ENCODE results near the gene PPM1B.

PPM1B gene

DNA sequence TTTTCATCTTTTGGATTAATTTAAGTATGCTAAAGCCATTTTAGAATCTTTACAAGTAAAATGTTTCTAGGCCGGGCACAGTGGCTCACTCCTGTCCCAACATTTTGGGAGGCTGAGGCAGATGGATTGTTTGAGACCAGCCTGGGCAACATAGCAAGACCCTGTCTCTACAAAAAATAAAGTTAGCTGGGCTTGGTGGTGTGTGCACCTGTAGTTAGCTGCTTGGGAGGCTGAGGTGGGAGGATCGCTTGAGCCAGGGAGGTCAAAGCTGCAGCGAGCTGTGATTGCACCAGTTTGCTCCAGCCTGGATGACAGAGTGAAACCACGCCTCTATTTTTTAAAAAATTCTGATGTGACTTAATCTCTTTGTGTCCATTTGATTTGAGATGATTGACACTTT, 3.9 kb downstream of the PPM1B start:
- Mint-ChIP-seq H3K27me3 (no peaks in the 10 kb centered on the region), H3K9me3 (no peaks in the 10 kb centered on the region), H3K36me3 (peaks cover 5% of the 10 kb centered on the region), H3K27ac (peak overlapping the region; percentile 39), H3K4me1 (peaks cover 72% of the 10 kb centered on the region), H3K4me3 (peak overlapping the region; percentile 31)

DNA sequence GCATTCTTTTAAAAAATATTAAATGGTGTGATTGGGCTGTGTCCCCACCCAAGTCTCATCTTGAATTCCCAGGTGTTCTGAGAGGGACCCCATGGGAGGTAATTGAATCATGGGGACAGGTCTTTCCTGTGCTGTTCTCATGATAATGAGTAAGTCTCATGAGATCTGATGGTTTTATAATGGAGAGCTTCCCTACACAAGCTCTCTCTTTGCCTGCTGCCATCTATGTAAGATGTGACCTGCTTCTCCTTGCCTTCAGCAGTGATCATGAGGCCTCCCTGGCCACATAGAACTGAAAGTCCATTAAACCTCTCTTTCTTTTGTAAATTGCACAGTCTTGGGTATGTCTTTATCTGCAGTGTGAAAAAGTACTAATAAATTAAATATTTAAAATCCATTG, 10.3 kb downstream of the PPM1B start:
- Mint-ChIP-seq H3K27me3 (no peaks in the 10 kb centered on the region), H3K4me3 (no peak overlapping the region), H3K9me3 (no peaks in the 10 kb centered on the region), H3K4me1 (peaks cover 85% of the 10 kb centered on the region), H3K27ac (no peak overlapping the region), H3K36me3 (peaks cover 11% of the 10 kb centered on the region)

- H3K27me3 Mint-ChIP-seq = no peaks in the 10 kb centered on the region
- H3K27ac Mint-ChIP-seq = peak overlapping the region; percentile 30
- H3K4me1 Mint-ChIP-seq = peaks cover 84% of the 10 kb centered on the region
- H3K9me3 Mint-ChIP-seq = no peaks in the 10 kb centered on the region
- H3K36me3 Mint-ChIP-seq = peaks cover 13% of the 10 kb centered on the region
- no peak overlapping the region for H3K4me3 Mint-ChIP-seq
Observed at GRCh38 chr2:44181648-44182047, 13.0 kb downstream of the PPM1B start.

GRCh38 chr2:44184106-44184505, 15.4 kb downstream of the PPM1B start:
- Mint-ChIP-seq H3K4me3 (peak overlapping the region; percentile 53), H3K4me1 (peaks cover 92% of the 10 kb centered on the region), H3K27me3 (no peaks in the 10 kb centered on the region), H3K27ac (peak overlapping the region; percentile 31), H3K36me3 (peaks cover 17% of the 10 kb centered on the region), H3K9me3 (no peaks in the 10 kb centered on the region)

DNA sequence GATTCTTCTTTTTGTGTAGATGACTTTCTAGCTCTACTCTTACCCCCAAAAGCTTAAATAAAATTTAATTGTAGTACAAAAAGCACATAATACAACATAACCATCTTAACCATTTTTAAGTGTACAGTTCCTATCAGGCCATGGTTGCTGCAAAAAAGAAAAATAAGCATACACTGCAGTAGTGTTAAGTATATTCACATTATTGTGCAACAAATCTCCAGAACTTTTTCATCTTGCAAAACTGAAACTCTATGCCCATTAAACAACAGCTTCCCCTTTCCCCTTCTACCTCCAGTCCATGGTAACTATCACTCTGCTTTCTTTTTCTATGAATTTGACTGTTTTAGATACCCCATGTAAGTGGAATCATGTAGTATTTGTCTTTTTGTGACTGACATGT, 18.1 kb downstream of the PPM1B start:
- Mint-ChIP-seq H3K27me3 (no peaks in the 10 kb centered on the region), H3K36me3 (peaks cover 18% of the 10 kb centered on the region), H3K9me3 (no peaks in the 10 kb centered on the region), H3K27ac (no peak overlapping the region), H3K4me3 (peak overlapping the region; percentile 30), H3K4me1 (peaks cover 90% of the 10 kb centered on the region)

DNA sequence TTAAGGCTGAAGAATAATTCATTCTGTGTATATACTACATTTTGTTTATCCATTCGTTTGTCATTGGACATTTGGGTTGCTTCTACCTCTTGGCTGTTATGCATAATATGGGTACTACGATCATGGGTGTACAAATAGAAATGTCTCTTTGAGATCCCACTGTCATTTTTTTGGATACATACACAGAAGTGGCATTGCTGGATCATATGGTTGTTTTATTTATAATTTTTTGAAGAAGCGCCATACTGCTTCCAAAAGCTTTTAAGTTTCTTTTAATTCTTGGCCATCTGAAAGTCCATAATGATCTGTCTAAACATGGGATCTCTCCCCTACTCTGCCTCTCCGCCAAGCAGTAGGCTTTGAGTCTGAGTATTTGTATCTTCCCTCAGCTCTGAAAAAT, 18.6 kb downstream of the PPM1B start:
- H3K27me3 Mint-ChIP-seq = no peaks in the 10 kb centered on the region
- no peaks in the 10 kb centered on the region for H3K9me3 Mint-ChIP-seq
- no peak overlapping the region for H3K27ac Mint-ChIP-seq
- H3K36me3 Mint-ChIP-seq = peaks cover 18% of the 10 kb centered on the region
- H3K4me3 Mint-ChIP-seq = no peak overlapping the region
- H3K4me1 Mint-ChIP-seq = peaks cover 91% of the 10 kb centered on the region

GRCh38 chr2:44188696-44189095, 20.0 kb downstream of the PPM1B start:
- H3K27ac Mint-ChIP-seq = no peak overlapping the region
- H3K27me3 Mint-ChIP-seq = no peaks in the 10 kb centered on the region
- H3K4me3 Mint-ChIP-seq = peak overlapping the region; percentile 24
- no peaks in the 10 kb centered on the region for H3K9me3 Mint-ChIP-seq
- peaks cover 17% of the 10 kb centered on the region for H3K36me3 Mint-ChIP-seq
- H3K4me1 Mint-ChIP-seq = peaks cover 86% of the 10 kb centered on the region

DNA sequence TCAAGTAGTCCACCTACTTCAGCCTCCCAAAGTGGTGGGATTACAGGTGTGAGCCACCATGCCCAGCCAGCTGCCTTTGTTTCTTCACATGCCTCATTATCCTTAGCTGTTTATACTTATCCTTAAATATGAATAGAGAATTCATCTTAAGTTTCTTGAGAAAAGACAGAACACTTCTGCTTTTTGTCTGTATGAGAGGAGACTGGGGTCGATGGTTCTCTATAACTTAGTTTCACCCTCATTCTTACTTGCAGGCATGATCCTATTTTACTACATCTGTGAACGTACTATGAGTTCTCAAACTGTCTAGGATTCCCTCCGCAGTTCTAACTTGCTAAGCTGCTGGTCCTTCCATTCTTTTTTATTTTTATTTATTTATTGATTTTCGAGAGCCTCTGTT, 20.4 kb downstream of the PPM1B start:
- H3K27me3 Mint-ChIP-seq = no peaks in the 10 kb centered on the region
- no peak overlapping the region for H3K27ac Mint-ChIP-seq
- H3K36me3 Mint-ChIP-seq = peaks cover 19% of the 10 kb centered on the region
- H3K9me3 Mint-ChIP-seq = no peaks in the 10 kb centered on the region
- peaks cover 85% of the 10 kb centered on the region for H3K4me1 Mint-ChIP-seq
- peak overlapping the region; percentile 24 for H3K4me3 Mint-ChIP-seq

DNA sequence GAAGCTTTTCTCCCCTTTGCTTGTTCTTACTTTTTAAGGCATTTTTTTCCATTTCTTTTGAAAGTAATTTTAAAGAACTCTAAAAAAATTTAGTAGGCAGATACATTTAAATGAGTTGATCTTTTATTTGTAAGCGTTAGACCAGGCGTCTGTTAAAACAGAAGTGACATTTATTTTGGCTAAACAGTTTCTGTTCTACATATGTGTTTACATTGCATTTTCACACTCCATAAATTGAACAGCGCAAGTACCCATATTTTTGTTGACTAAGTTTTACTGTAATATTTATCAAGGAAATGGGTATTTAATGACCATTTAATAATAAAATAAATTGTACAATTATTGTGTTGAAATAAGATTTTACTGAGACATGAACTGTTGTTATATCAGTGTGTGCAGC, 21.9 kb downstream of the PPM1B start:
- Mint-ChIP-seq H3K27ac (no peak overlapping the region), H3K9me3 (no peaks in the 10 kb centered on the region), H3K4me1 (peaks cover 75% of the 10 kb centered on the region), H3K4me3 (peak overlapping the region; percentile 52), H3K36me3 (peaks cover 17% of the 10 kb centered on the region), H3K27me3 (no peaks in the 10 kb centered on the region)

- H3K27me3 Mint-ChIP-seq = no peaks in the 10 kb centered on the region
- H3K27ac Mint-ChIP-seq = peak overlapping the region; percentile 76
- peaks cover 77% of the 10 kb centered on the region for H3K4me1 Mint-ChIP-seq
- H3K4me3 Mint-ChIP-seq = peak overlapping the region; percentile 40
- no peaks in the 10 kb centered on the region for H3K9me3 Mint-ChIP-seq
- H3K36me3 Mint-ChIP-seq = peaks cover 15% of the 10 kb centered on the region
Observed at GRCh38 chr2:44191739-44192138, 23.1 kb downstream of the PPM1B start.

DNA sequence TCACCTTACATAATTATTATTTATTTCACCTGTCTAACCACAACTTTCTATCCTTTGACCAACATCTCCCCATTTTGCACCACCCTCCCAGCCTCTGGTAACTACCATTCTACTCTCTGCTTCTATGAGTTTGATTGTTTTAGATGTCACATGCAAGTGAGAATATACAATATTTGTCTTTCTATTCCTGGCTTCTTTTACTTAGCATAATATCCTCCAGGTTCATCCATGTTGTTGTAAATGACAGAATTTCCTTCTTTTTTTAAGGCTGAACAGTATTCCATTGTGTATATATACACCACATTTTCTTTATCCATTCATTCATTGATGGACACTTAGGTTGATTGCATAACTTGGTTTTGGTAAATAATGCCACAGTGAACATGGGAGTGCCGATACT, 24.0 kb downstream of the PPM1B start:
- H3K4me1 Mint-ChIP-seq = peaks cover 72% of the 10 kb centered on the region
- H3K4me3 Mint-ChIP-seq = no peak overlapping the region
- H3K9me3 Mint-ChIP-seq = no peaks in the 10 kb centered on the region
- H3K27ac Mint-ChIP-seq = peak overlapping the region; percentile 43
- peaks cover 14% of the 10 kb centered on the region for H3K36me3 Mint-ChIP-seq
- no peaks in the 10 kb centered on the region for H3K27me3 Mint-ChIP-seq

GRCh38 chr2:44195714-44196113, 27.0 kb downstream of the PPM1B start:
- peaks cover 69% of the 10 kb centered on the region for H3K4me1 Mint-ChIP-seq
- H3K36me3 Mint-ChIP-seq = peaks cover 11% of the 10 kb centered on the region
- H3K9me3 Mint-ChIP-seq = no peaks in the 10 kb centered on the region
- no peak overlapping the region for H3K27ac Mint-ChIP-seq
- no peak overlapping the region for H3K4me3 Mint-ChIP-seq
- H3K27me3 Mint-ChIP-seq = no peaks in the 10 kb centered on the region

- H3K27me3 Mint-ChIP-seq = no peaks in the 10 kb centered on the region
- H3K27ac Mint-ChIP-seq = peak overlapping the region; percentile 51
- H3K4me1 Mint-ChIP-seq = peaks cover 68% of the 10 kb centered on the region
- no peak overlapping the region for H3K4me3 Mint-ChIP-seq
- peaks cover 25% of the 10 kb centered on the region for H3K36me3 Mint-ChIP-seq
- no peaks in the 10 kb centered on the region for H3K9me3 Mint-ChIP-seq
Observed at GRCh38 chr2:44197816-44198215, 29.1 kb downstream of the PPM1B start.

DNA sequence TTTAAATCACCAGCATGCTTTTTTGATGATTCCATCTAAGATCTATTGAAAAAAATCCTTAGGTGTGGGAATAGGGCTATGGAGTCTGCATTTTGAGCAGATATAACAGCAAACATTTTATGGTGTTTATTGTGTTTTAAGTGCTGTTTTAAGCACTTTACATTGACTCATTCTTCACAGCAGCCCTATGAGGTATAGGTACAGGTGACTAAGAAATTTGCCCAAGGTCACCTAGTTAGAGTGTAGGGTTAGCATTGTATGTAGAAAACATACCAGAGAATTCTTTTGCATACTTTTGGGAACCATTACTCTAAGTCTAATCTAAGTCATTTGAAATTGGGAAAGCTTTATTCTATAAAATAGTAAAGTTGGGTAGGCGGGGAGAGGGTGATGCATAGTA, 31.3 kb downstream of the PPM1B start:
- Mint-ChIP-seq H3K27me3 (no peaks in the 10 kb centered on the region), H3K4me3 (no peak overlapping the region), H3K36me3 (peaks cover 34% of the 10 kb centered on the region), H3K27ac (no peak overlapping the region), H3K4me1 (peaks cover 81% of the 10 kb centered on the region), H3K9me3 (no peaks in the 10 kb centered on the region)

DNA sequence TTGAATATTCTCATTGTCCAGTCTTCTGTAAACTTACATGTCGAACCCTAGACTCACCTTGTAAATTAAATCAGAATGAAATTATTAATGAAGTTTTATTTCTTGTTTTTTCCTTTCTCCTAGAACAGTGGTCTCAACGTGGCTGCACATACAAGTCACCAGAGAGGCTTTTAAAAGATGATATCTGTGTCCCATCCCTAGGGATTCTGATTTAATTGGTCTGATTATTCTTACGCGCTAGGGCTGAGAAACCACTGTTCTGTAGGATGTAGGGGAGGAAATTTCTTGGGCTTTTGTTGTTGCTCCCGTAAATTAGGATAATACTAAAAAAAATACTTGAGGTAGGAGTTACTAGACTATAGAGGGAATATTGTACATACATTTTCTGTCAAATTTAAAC, 32.1 kb downstream of the PPM1B start:
- Mint-ChIP-seq H3K27me3 (no peaks in the 10 kb centered on the region), H3K4me1 (peaks cover 81% of the 10 kb centered on the region), H3K4me3 (no peak overlapping the region), H3K36me3 (peaks cover 32% of the 10 kb centered on the region), H3K27ac (no peak overlapping the region), H3K9me3 (no peaks in the 10 kb centered on the region)

GRCh38 chr2:44201648-44202165, 33.0 kb downstream of the PPM1B start:
- Mint-ChIP-seq H3K27me3 (no peaks in the 10 kb centered on the region), H3K36me3 (peaks cover 32% of the 10 kb centered on the region), H3K4me1 (peaks cover 78% of the 10 kb centered on the region), H3K4me3 (no peak overlapping the region), H3K9me3 (no peaks in the 10 kb centered on the region), H3K27ac (peak overlapping the region; percentile 30)

GRCh38 chr2:44203542-44203941, 34.9 kb downstream of the PPM1B start:
- Mint-ChIP-seq H3K27me3 (no peaks in the 10 kb centered on the region), H3K27ac (peak overlapping the region; percentile 1), H3K9me3 (no peaks in the 10 kb centered on the region), H3K36me3 (peaks cover 28% of the 10 kb centered on the region), H3K4me3 (peak overlapping the region; percentile 27), H3K4me1 (peaks cover 73% of the 10 kb centered on the region)

All from activated naive CD4-positive, alpha-beta T cell treated with anti-CD3 and anti-CD28 coated beads, Interleukin-2, amount 50 U/mL, for 24 hours (primary cell).